NCI-H1694 treated with DMSO at 0.1 percent for 48 hours (cell line): ENCODE results near the gene PRR20G.

ENCODE experiments used
- DNase-seq: peaks from one replicate; lab custom pipeline; 2025; lab: John Stamatoyannopoulos, UW

PRR20G gene

GRCh38 chr3:127263586-127264231 is 24.1 kb downstream of the PRR20G start:
- no peak for DNase-seq

DNA sequence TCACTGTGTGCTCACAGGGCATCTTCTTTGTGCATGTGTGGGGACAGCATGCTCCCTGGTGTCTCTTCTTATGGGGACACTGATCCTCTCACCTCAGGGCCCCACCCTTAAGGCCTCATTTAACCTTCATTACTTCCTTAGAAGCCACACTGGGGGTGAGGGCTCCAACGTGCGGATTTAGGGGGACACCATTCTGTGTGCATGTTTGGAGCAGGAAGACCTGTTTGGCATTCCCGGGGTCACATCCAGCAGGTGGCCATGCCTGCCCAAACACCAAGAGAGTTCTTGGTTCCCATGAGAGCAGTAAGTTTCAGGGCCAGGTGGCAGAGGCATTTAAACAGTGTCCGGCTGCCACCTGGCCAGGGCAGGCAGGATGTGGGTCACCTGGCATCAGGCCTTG is 24.8 kb downstream of the PRR20G start:
- DNase-seq = no peak

DNA sequence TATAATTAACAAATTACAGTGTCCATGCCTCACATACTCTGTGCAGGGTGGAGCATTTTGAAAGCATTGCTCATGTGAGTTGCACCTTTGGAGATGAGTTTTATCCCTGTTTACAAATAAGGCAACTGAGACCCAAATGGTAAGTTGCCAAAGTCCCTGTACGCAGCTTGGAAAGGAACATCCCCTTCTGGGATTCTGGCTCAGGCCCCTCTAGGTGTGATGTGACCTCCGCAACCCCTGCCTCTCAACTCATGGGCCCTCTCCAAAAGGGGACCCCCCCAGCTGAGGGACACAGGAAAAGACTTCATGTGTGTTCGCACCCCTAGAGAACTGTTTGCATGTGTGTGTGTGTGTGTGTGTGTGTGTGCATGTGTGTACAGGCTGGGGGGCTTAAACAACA is 25.3 kb downstream of the PRR20G start:
- no peak for DNase-seq

GRCh38 chr3:127261925-127262324 is 25.9 kb downstream of the PRR20G start:
- DNase-seq = no peak

GRCh38 chr3:127260826-127261555 is 26.9 kb downstream of the PRR20G start:
- DNase-seq = no peak

DNA sequence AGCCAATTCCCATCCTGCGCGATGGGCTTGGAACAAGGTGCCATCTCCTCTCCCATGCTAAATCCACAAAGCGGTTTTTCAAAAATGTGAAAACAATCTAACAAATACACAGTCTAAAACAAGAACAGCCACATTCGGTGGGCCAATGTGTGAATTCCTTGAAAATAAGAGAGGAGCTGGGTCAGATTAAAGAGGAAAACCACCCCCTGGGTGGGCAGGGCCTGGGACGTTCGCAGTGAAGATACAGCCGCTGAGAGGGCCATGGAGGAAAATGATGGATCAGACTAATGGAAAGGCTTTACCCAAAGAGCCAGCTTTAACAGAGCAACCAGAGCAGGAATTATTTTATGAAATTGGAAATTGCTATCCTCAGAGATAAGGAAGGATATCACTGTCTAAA is 27.4 kb downstream of the PRR20G start:
- DNase-seq = no peak

DNA sequence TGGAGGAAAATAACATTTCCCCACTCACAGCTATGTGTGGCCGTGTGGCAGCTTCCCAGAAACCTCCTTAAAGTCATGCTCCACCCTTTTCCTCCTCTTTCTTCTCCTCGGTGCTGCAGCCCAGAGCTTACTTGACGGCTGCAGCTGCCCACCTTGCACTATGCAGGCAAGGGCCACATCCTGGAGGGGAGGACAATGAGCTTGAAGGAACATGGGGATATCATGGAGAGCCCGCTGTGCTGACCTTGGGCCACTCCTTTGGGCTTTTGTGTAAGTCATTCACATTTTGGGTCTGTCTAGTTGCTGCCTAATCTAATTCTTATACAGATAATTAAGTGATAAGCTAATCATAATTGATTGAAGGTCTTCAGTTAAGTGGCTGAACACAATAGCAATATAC is 28.0 kb downstream of the PRR20G start:
- DNase-seq = no peak

- no peak for DNase-seq
Observed at GRCh38 chr3:127258733-127259132, 29.1 kb downstream of the PRR20G start.

DNA sequence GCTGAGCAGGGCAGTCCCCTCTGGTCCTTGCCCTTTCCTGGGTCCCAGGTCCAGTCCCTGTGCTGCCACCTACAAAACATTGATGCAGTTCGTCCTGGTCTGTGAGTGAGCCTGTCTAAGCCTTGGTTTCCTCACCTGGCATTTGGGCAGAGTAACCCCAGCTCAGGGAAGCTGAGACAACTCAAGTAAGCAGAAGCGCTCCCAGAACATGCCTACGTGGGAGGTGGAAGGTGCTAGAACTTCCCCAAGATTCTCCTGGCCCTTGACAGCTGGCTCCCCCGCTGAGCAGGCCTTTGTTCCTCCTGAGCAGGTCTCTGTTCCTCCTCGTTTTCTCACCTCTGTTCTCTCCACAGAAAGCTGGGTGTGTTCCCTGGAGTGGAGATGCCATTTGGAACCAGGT is 30.5 kb downstream of the PRR20G start:
- DNase-seq = no peak

GRCh38 chr3:127256733-127257271 is 31.0 kb downstream of the PRR20G start:
- DNase-seq = no peak

- no peak for DNase-seq
Observed at GRCh38 chr3:127256138-127256537, 31.7 kb downstream of the PRR20G start.

GRCh38 chr3:127255516-127255915 is 32.3 kb downstream of the PRR20G start:
- DNase-seq = no peak

DNA sequence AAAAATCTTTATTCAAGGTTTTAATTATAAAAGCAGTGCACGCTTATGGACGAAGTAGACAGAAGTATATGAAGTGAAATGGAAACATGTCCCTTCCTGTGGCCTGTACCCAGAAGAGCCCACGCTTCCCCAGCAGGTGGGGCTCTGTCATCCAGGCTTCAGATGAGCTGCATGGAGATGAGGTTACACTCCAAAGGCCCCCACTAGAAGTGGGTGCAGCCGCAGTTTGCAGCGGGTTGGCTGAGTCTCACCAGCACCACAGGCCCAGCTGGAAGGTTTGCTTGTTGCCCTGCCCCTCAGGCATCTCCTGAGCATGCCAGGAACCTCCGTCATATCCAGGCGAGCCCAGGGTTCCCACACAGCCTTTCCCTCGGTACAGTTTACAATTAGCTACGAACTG is 33.1 kb downstream of the PRR20G start:
- DNase-seq = no peak

DNA sequence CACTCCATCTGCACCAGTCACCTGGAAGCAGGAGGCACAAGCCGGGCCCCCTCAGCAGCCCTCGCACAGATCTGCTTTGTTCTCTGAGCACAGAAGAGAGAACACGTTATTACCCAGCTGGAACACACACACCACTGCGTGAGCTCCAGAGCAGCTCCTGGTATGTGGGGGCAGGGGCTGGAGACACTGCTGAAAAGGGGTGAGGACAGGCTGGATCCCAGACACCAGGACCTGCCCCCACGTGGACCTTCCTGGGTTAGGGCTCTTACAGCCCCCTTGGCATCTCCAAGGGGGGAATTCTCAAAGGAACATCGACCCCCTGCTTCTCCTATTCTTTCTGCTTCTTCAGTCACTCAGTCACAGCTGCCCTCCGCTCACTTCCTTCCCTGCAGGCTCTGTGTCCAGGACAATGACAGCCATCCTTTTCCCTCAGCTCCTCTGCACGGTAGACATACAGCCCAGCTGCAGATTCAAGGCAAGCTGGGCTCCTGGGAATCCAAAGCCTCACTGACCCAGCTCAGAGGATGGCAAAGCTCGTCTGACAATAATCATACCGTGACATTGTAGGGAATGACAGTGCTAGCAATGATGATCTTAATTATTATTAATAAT is 33.7 kb downstream of the PRR20G start:
- no peak for DNase-seq

GRCh38 chr3:127253491-127253890 is 34.4 kb downstream of the PRR20G start:
- DNase-seq = no peak

GRCh38 chr3:127252446-127252845 is 35.4 kb downstream of the PRR20G start:
- no peak for DNase-seq

GRCh38 chr3:127250032-127250431 is 37.8 kb downstream of the PRR20G start:
- no peak for DNase-seq

DNA sequence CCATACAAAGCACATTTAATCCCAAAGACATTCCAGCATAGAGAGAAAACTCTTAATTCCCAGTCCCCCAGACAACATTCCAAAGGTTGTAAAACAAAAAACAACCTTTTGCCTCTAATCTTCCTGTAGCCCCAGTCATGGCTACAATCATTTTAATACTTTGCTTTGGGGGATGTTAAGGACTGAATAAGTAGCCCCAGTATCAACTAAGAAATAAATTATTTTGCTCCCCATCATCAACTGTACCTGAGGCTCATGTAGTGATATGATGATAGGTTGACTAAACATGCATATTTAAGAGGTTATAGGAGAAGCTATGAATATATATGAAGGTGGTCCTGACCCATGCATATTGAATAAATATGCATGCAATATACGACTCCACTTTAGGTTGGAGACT is 40.6 kb downstream of the PRR20G start:
- no peak for DNase-seq

- no peak for DNase-seq
Observed at GRCh38 chr3:127238602-127239001, 49.2 kb downstream of the PRR20G start.

DNA sequence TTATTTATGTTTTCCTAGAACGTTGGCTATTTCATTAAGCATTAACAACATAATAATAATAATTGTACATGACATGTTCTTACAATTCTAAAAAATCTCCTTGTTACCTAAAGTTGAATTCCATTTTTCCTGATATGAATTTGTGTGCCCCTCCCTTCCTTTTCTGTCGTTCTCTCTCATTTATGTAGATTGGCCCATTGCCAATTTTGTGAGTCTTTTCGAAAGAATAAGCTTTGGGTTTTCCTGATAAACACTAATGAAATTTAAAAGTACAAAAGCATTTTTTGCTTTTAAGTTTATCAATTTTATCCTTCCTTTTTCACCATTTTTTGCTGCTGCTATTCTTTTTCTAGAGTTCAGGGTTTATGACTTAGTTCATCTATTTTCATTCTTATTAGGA is 50.0 kb downstream of the PRR20G start:
- DNase-seq = no peak

DNA sequence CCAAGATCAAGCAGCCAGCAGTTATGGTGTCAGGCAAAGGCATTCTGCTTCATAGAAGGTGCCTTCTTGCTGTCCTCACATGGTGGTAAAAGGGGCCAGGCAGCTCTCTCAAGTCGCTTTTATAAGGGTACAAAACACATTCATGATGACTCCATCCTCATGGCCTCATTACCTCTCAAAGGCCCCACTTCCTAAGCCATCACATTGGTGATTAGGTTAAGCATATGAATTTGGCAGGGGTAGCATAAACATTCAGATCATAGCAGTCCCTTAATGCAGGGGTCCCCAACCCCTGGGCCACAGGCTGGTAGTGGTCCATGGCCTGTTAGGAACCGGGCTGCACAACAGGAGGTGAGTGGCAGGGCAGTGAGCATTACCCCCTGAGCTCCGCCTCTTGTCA is 52.1 kb downstream of the PRR20G start:
- no peak for DNase-seq

GRCh38 chr3:127234778-127235177 is 53.1 kb downstream of the PRR20G start:
- DNase-seq = no peak
